GM18951 (cell line): ENCODE results near the gene PARP2.

Source experiments
- POLR2A ChIP-seq: IDR thresholded peaks from 4 replicates; pipeline ENCODE4 v1.6.1; 2011; ENCODE audit warnings: mild to moderate bottlenecking; ENCODE audit not compliant: insufficient read length, insufficient read depth; ENCODE audit errors: extremely low read depth
- in situ Hi-C: fragments of 300-500 bp; cut with MboI; formaldehyde crosslinking; loops from one replicate; pipeline ENCODE4 v1.12.0; 2022; ENCODE audit warnings: low sequenced_read_pairs, mixed read lengths, inconsistent platforms; ENCODE audit not compliant: unreplicated experiment

Gene PARP2

DNA sequence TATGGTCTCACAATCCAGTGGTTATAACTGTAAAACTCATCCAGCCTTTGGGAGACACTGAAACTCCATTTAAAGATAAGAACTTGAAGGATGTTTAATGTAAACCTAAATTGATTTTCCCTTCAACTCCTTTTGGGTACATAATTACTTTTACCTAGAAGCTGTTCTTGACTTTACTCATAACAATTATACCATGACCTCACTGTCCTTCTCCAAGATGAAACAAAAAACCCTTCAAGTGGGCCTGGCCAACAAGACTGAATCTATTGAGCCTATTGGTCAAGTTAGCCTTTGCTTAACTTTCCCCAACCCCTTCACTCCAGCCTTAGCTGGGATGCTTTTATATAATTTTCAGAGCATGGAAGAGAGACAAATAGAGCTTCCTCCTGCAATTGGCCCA is 22.5 kb downstream of the PARP2 start:
- in situ Hi-C loops: no loop called here
- no peak for TF ChIP-seq POLR2A

DNA sequence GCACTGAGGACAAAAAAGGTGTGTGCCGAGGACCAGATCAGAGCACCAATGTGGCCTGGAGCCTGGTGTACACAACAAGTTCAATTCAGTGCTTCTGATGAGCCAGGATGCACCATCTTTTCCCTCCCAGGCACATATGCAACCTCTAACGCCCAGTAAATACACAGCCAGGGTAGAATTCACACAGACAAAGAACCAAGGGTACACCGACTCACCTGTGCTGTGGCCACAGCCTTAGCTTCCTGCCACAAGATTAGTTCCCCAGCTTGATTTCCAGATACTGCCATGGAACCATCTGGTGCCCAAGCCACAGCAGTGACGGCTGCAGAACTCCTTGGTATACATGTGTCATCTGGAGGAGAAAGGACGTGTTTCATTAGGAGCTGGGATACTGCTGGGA is 29.4 kb downstream of the PARP2 start:
- no peak for TF ChIP-seq POLR2A
- in situ Hi-C loops: no loop called here

- in situ Hi-C loops: no loop called here
- TF ChIP-seq POLR2A: no peak
These were observed 32.0 kb downstream of the PARP2 start for GRCh38 chr14:20375471-20375870.

DNA sequence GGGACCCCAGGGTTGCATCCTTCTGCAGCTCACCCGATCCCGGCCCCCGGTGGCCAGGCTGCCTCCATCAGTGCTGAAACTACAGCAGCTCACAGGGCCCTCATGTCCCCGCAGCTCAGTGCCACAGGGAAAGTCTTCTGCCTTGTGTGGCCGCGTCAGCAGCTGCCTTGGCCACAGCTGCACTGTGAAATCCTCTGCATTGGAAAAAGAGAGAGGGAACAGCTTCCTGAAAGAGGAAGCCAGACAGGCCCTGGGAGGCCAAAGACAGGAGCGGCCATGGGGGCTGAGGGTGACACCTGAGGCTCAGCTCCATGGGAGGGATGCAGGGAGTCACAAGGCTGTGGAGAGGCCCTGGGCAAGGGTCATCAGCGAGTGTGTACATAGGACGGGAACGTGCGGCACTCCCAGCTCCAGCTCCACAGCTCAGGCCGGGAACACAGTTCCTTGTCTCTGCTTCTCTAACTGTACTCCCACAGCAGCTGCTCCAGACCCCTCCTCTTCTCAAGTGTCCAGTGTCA is 32.7 kb downstream of the PARP2 start:
- in situ Hi-C loops: no loop called here
- no peak for TF ChIP-seq POLR2A

DNA sequence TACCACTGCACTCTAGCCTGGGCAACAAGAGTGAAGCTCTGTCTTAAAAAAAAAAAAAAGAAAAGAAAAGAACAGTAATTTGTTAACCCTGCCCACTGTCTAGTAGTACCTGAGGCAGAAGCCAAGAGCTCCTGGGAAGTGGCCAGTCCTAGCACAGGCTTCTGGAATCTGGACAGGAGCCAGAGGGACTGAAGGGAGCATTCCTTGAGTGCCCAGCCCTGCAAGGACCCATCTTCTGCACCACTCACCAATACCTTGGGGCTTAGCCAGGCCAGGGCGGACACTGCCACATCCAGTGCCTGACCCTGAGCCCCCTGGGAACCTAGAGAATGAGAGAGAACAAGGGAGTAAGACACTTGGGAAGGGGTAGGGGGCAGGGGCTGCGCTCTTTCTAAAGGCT is 33.7 kb downstream of the PARP2 start:
- in situ Hi-C loops: no loop called here
- no peak for TF ChIP-seq POLR2A

GRCh38 chr14:20379743-20380142 is 36.3 kb downstream of the PARP2 start:
- no peak for TF ChIP-seq POLR2A
- in situ Hi-C loops: no loop called here

DNA sequence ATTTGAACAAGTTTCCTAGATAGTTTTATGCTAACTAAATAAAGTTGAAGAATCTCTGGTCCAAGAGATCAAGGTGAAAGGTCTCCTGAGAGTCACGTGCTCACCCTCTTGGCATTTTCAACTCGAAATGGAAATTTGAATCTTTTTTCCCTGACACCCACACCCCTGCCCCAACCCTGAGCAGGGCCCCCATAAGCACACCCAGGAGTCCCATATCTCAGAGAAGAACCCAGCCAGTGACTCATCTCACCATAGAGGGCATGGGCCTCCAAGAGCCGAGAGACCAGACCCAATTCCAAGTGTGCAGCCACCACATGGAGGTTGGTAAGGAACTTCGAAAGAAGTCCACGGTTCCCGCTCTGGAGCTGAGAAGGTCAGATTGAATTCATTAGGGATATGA is 37.2 kb downstream of the PARP2 start:
- in situ Hi-C loops: no loop called here
- no peak for TF ChIP-seq POLR2A

GRCh38 chr14:20381341-20381740 is 37.9 kb downstream of the PARP2 start:
- in situ Hi-C loops: no loop called here
- TF ChIP-seq POLR2A: no peak

GRCh38 chr14:20382526-20382925 is 39.1 kb downstream of the PARP2 start:
- TF ChIP-seq POLR2A: no peak
- in situ Hi-C loops: no loop called here

DNA sequence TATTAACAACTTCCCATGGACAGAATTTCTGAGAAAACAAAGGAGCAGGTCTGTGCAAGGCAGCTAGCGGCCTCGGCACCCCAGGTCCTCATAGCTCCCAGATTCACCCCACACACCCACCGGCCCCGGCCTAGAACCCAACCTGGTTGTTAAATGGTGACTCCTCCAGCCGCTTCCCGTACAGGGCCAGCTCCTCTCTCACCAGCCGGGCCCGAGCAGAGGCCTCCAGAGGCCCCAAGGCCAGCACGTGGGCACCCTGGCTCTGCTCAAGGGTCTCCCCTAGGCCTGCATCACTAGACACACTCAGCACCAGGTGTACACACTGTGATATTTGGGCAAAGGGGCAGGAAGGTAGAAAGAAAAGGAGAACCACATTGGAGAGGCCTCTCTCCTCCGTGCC is 39.6 kb downstream of the PARP2 start:
- in situ Hi-C loops: no loop called here
- TF ChIP-seq POLR2A: no peak

DNA sequence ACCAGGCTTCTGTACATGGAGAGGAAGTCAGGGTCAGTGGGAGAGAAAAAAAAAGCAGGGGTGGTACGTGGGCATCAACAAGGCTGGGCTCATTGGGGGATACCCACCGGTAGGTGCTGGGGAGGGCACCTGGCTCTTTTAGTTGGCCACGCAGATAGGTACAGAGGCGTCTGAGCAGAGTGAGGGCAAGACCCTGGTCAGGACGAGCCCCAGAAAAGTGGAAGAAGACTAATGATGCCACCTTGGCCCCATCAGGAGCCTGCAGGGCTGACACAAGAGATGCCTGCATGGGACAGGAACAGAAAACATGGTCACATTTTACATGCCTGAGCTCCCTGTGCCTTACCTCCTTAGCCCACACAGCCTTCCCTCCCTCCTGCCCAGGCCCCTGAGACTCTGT is 40.2 kb downstream of the PARP2 start:
- TF ChIP-seq POLR2A: no peak
- in situ Hi-C loops: no loop called here

- in situ Hi-C loops: no loop called here
- TF ChIP-seq POLR2A: no peak
These were observed 40.9 kb downstream of the PARP2 start for GRCh38 chr14:20384321-20384720.

- no peak for TF ChIP-seq POLR2A
- in situ Hi-C loops: no loop called here
These were observed 41.5 kb downstream of the PARP2 start for GRCh38 chr14:20384886-20385285.

DNA sequence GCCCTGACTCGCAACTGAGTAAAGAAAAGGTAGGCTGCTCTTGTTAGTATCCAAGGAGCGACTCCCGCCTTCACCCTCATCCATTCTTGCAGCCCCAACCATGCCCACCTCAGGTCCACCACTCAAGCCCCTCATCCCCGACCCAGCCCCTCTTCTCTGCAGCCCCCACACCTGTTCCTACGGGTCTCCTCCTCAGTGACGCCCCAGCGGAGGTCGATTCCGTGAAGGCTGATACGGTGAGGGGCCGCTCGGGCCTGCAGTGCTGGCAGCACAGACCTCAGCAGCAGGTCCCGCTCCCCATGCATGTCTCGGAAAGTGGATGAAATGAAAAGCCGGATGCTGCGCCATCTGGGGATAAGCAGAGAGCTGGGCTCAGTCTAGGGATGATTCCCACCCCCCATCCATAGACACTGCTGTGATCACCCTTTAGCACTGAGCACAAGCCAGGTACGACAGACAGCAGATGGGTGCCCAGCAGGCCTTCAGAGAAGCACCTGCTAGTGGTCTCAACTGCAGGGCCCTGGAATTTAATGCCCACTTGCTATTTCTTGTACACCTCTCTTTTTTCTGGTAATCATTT is 42.9 kb downstream of the PARP2 start:
- in situ Hi-C loops: no loop called here

GRCh38 chr14:20387576-20387975 is 44.1 kb downstream of the PARP2 start:
- in situ Hi-C loops: no loop called here

More for the DNA sequence above, 42.9 kb downstream of the PARP2 start:
- TF ChIP-seq POLR2A: no peak

More at GRCh38 chr14:20387576-20387975, 44.1 kb downstream of the PARP2 start:
- no peak for TF ChIP-seq POLR2A
